ENCODE data around the gene MALAT1.
A peak's percentile ranks its signal among the peaks of the same experiment; 100 is the strongest.

The MALAT1 gene

DNA sequence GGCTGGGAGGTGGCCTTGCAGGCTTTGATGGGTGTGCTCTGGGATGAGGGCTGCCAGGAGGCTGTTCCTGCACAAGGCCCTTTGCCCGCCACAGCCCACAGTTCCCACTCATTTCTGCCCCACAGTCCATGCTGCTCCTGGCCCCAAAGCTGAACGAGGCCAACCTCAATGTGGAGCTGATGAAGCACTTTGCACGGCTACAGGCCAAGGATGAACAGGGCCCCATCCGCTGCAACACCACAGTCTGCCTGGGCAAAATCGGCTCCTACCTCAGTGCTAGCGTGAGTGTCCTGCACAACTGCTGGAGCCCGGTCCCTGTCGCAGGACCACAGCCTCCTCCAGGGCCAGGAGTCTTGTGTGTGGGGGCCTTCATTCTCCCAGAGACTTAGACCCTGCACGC lies 36.3 kb downstream of the MALAT1 start:
- peaks cover 3% of the 10 kb centered on the region for H3K4me1 ChIP-seq (ENCODE audit: control insufficient read depth, insufficient read depth, low read length)
- H3K4me3 ChIP-seq (ENCODE audit: low read length), result no peak overlapping the region
- H3K9ac ChIP-seq (ENCODE audit: low read length), result no peak overlapping the region
- no peaks in the 10 kb centered on the region for H3K27me3 ChIP-seq (ENCODE audit: control insufficient read depth, insufficient read depth, low read length)
- no peak overlapping the region for H3K27ac ChIP-seq (ENCODE audit: low read depth, low read length)
- H3K36me3 ChIP-seq (ENCODE audit: control insufficient read depth, insufficient read depth, low read length), result peaks cover 26% of the 10 kb centered on the region

DNA sequence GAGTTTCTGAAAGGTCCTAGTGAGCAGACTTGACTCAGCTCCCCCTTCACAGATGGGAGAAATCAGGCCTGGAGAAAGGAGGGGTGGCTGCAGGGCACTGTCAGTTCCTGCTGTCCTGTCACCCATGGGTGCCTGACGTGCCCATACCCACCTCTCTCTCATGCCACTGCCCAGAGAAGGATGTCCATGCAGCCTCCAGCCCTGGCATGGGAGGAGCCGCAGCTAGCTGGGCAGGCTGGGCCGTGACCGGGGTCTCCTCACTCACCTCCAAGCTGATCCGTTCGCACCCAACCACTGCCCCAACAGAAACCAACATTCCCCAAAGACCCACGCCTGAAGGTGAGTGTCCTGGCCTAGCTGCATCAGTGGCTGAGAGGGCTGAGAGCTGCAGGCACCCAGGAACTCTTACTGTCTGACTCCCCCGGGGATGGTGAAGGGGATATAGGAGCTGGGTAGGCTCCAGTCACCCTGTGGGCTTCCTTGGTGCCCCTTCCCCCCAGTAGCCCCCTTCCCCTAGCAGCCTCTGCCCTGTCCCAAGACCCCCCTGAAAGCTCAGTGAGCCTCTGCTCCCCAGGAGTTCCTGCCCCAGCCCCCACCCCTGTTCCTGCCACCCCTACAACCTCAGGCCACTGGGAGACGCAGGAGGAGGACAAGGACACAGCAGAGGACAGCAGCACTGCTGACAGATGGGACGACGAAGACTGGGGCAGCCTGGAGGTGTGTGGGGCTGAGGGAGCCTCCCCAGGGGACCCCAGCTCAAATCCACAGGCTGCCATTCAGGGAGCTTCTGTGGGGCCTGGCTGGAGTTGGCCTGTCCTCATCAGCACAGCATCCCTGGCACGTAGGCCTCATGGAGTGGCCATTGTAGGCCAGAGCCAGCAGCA lies 37.8 kb downstream of the MALAT1 start:
- Histone ChIP-seq H3K27me3 (ENCODE audit: control insufficient read depth, insufficient read depth, low read length) (no peaks in the 10 kb centered on the region), H3K9ac (ENCODE audit: low read length) (no peak overlapping the region), H3K4me3 (ENCODE audit: low read length) (no peak overlapping the region), H3K36me3 (ENCODE audit: control insufficient read depth, insufficient read depth, low read length) (peaks cover 17% of the 10 kb centered on the region), H3K4me1 (ENCODE audit: control insufficient read depth, insufficient read depth, low read length) (peaks cover 10% of the 10 kb centered on the region), H3K27ac (ENCODE audit: low read depth, low read length) (no peak overlapping the region)

DNA sequence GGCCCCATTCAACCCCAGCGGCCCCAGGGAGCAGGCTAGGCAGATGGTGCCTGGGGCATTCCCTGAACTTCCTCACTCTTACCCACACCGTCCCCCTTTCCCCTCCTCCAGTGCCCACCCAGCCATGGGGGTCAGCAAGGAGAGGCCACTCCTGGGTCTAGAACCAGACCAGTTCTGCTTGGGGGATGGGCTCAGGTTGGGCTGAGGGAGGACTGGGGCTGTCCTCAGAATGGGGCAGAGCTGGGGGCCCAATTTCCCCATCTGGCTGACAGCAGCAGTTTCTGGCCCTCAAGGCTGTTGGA lies 38.4 kb downstream of the MALAT1 start:
- no peak overlapping the region for H3K27ac ChIP-seq (ENCODE audit: low read depth, low read length)
- no peaks in the 10 kb centered on the region for H3K27me3 ChIP-seq (ENCODE audit: control insufficient read depth, insufficient read depth, low read length)
- H3K9ac ChIP-seq (ENCODE audit: low read length), result no peak overlapping the region
- no peak overlapping the region for H3K4me3 ChIP-seq (ENCODE audit: low read length)
- peaks cover 12% of the 10 kb centered on the region for H3K4me1 ChIP-seq (ENCODE audit: control insufficient read depth, insufficient read depth, low read length)
- peaks cover 17% of the 10 kb centered on the region for H3K36me3 ChIP-seq (ENCODE audit: control insufficient read depth, insufficient read depth, low read length)

DNA sequence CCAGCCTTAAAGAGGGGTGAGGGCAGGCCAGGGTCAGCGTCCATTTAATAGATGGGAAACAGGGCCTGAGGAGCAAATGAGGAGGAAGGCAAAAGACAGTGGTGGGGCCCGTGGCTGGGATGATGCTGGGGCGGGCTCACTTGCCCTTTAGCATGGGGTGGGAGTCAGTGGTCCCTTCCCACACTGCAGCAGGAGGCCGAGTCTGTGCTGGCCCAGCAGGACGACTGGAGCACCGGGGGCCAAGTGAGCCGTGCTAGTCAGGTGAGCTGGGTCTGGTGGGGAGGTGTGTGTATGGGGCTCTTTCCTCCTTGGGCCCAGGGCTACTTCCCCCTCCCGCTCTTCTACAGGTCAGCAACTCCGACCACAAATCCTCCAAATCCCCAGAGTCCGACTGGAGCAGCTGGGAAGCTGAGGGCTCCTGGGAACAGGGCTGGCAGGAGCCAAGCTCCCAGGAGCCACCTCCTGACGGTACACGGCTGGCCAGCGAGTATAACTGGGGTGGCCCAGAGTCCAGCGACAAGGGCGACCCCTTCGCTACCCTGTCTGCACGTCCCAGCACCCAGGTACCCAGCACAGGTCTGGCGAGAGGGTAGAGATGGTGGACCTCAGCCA lies 38.9 kb downstream of the MALAT1 start:
- Histone ChIP-seq H3K4me3 (ENCODE audit: low read length) (no peak overlapping the region), H3K36me3 (ENCODE audit: control insufficient read depth, insufficient read depth, low read length) (peaks cover 14% of the 10 kb centered on the region), H3K27me3 (ENCODE audit: control insufficient read depth, insufficient read depth, low read length) (no peaks in the 10 kb centered on the region), H3K27ac (ENCODE audit: low read depth, low read length) (no peak overlapping the region), H3K4me1 (ENCODE audit: control insufficient read depth, insufficient read depth, low read length) (peaks cover 12% of the 10 kb centered on the region), H3K9ac (ENCODE audit: low read length) (no peak overlapping the region)

DNA sequence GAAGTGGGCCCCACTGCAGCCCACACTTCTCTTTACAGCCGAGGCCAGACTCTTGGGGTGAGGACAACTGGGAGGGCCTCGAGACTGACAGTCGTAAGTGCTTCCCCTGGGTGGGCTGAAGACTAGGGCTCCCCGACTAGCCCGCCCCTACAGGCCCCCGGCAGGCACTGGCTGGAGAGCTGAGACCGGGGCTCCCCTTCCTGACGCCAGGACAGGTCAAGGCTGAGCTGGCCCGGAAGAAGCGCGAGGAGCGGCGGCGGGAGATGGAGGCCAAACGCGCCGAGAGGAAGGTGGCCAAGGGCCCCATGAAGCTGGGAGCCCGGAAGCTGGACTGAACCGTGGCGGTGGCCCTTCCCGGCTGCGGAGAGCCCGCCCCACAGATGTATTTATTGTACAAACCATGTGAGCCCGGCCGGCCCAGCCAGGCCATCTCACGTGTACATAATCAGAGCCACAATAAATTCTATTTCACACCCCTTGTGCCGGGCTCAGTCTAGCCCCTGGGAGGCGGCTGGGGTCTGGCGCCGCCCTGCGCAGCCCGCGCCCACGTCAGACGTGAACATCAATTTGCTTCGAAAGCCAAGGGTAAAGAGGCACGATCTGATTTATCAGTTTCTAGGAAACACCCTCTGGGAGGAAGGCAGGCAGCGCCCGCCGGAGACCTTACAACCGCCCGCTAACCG lies 39.5 kb downstream of the MALAT1 start:
- Histone ChIP-seq H3K27ac (ENCODE audit: low read depth, low read length) (no peak overlapping the region), H3K4me3 (ENCODE audit: low read length) (no peak overlapping the region), H3K4me1 (ENCODE audit: control insufficient read depth, insufficient read depth, low read length) (peaks cover 12% of the 10 kb centered on the region), H3K36me3 (ENCODE audit: control insufficient read depth, insufficient read depth, low read length) (peaks cover 11% of the 10 kb centered on the region), H3K27me3 (ENCODE audit: control insufficient read depth, insufficient read depth, low read length) (no peaks in the 10 kb centered on the region), H3K9ac (ENCODE audit: low read length) (no peak overlapping the region)

DNA sequence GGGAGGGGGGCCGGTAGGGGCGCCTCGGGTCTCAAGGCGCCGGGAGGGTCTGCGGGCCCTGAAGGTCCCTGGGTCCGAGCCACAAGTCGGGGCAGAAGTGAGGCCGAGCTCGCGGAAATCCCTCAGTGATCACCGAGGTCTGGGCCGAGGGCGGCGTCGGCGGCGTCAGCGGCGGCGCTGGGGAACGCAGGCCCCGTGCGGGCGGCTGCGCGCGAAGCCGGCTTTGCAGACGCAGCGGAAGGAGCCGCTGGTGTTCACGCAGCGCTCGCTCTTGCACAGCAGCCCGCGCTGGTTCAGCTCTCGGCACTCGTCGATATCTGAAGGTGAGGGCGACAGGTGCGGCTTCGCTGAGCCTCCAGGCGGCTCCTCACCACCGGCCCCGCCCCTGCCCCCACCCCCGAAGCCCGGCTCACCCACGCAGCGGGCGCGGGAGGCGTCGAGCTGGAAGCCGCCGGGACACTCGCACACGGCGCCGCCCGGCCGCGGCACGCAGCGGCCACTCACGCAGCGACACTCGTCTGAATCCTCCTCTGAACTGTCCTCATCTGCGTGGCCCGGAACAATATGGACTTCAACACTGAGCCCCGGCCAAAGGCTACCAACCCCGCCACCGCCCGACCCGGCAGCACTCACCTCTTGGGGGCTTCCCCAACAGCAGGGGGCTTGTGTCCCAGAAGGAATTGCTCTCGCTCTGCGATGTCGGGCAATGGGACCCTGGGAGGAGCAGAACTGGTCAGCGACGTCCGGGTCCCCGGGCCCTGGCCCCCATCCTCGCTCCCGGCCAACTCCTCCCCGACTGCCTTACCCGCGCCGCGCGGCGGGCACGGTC lies 40.3 kb downstream of the MALAT1 start:
- peak overlapping the region; percentile 95 for H3K4me3 ChIP-seq (ENCODE audit: low read length)
- peak overlapping the region; percentile 85 for H3K27ac ChIP-seq (ENCODE audit: low read depth, low read length)
- no peak overlapping the region for H3K9ac ChIP-seq (ENCODE audit: low read length)
- peaks cover 12% of the 10 kb centered on the region for H3K4me1 ChIP-seq (ENCODE audit: control insufficient read depth, insufficient read depth, low read length)
- H3K27me3 ChIP-seq (ENCODE audit: control insufficient read depth, insufficient read depth, low read length), result no peaks in the 10 kb centered on the region
- peaks cover 11% of the 10 kb centered on the region for H3K36me3 ChIP-seq (ENCODE audit: control insufficient read depth, insufficient read depth, low read length)

DNA sequence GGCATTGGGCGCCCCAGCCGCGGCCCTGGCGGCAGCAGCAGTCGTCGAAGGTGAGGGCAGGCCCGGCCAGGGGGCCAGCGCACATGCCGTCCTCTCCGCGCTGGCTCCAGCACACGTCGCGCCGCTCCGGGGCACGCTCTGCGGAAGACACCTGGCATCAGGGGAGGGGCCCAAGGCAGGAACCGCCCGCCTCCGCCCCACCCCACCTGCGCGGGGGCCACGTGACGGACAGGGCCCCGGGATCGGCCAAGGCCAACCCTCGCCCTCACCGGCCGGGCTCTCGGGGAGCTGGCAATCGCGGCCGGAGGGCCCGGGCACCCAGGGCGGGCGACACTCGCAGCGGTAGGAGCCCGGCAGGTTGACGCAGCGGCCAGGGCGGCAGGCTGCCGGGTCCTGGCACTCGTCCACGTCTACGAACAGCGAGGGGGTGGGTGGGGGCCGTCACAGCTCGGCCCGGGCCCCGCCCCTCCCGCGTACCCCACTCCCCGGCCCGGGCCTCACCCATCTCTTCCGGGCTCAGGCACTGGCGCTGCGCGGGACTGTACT lies 41.0 kb downstream of the MALAT1 start:
- Histone ChIP-seq H3K27ac (ENCODE audit: low read depth, low read length) (peak overlapping the region; percentile 85), H3K4me1 (ENCODE audit: control insufficient read depth, insufficient read depth, low read length) (peaks cover 12% of the 10 kb centered on the region), H3K4me3 (ENCODE audit: low read length) (peak overlapping the region; percentile 95), H3K9ac (ENCODE audit: low read length) (peak overlapping the region; percentile 82), H3K27me3 (ENCODE audit: control insufficient read depth, insufficient read depth, low read length) (no peaks in the 10 kb centered on the region), H3K36me3 (ENCODE audit: control insufficient read depth, insufficient read depth, low read length) (peaks cover 10% of the 10 kb centered on the region)

DNA sequence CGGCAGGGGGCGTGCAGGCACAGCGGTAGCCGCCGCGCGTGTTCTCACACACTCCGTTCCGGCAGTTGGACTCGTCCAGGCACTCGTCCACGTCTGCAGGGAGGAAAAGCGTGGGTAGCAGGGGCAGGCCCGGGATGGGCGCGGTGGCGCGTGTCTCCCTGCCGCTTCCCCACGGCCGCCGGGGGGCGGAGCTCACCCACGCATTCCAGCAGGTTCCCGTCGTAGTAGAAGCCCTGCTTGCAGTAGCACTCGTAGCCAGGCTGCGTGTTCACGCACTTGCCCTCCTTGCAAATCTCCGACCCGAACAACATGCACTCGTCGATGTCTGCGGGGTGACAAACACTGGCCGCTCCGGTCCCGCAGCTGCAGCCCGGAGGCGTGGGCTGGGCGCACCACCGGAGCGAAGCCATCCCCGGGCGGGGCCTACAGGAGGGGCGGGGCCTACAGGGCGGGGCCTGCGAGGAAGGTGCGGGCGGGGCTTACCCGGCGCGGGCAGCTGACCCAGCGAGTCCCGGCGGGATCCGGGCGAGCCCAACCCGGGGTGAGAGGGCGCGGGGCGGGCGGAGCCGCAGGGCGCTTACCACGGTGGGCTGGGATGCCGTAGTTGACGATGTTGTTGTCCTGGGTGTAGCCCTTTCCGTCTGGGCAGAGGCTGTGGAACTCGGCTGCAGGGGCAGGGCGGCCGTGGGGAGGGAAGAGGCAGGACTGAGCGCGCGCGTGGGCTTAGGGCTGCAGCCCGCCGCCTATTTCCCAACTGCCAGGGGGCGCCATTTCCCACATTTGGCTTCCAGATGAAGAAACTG lies 41.6 kb downstream of the MALAT1 start:
- peak overlapping the region; percentile 95 for H3K4me3 ChIP-seq (ENCODE audit: low read length)
- H3K27ac ChIP-seq (ENCODE audit: low read depth, low read length), result peak overlapping the region; percentile 85
- H3K36me3 ChIP-seq (ENCODE audit: control insufficient read depth, insufficient read depth, low read length), result peaks cover 8% of the 10 kb centered on the region
- no peaks in the 10 kb centered on the region for H3K27me3 ChIP-seq (ENCODE audit: control insufficient read depth, insufficient read depth, low read length)
- H3K4me1 ChIP-seq (ENCODE audit: control insufficient read depth, insufficient read depth, low read length), result peaks cover 12% of the 10 kb centered on the region
- H3K9ac ChIP-seq (ENCODE audit: low read length), result peak overlapping the region; percentile 90

DNA sequence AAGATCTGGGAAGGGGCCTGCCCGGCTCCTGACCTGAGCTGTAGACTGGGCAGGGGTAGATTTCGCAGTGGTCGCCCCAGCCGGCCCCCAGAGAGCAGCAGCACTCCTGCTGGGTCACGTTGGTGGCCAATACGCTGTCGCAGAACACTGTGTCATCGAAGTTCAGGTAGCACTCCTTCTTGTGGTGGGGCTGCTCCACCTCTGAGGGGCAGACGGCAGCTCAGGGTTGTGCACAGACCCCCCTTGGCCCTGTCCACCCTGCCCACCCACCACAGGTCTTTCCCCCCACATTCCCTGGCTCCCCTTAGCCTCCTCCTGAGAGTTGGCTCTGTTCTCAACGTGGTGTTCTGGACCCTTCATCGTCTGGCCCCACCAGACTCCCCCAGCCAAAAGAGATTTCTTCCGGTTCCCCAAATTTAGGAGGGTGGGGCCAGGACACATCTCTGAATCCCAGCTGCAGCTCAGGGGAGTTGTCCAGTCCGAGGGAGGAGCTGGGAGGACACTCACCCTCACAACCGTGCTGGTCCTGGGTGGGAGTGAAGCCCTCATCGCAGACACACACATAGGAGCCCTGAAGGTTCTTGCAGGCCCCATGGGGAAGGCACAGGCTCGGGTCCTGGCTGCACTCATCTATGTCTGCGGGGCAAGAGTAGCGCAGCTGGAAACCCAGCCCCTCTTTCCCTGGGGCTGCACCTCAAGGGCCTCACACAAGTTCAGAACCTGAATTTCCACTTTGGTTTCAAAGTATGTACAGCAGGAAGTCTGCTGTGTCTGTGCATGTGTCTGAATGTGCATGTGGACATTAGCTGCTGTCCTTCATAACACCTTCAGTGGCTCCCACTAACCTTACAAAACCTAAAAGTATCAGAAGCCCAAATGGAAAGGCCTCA lies 42.5 kb downstream of the MALAT1 start:
- peak overlapping the region; percentile 95 for H3K4me3 ChIP-seq (ENCODE audit: low read length)
- H3K27ac ChIP-seq (ENCODE audit: low read depth, low read length), result peak overlapping the region; percentile 85
- H3K4me1 ChIP-seq (ENCODE audit: control insufficient read depth, insufficient read depth, low read length), result peaks cover 12% of the 10 kb centered on the region
- H3K27me3 ChIP-seq (ENCODE audit: control insufficient read depth, insufficient read depth, low read length), result no peaks in the 10 kb centered on the region
- H3K9ac ChIP-seq (ENCODE audit: low read length), result peak overlapping the region; percentile 90
- peaks cover 7% of the 10 kb centered on the region for H3K36me3 ChIP-seq (ENCODE audit: control insufficient read depth, insufficient read depth, low read length)

DNA sequence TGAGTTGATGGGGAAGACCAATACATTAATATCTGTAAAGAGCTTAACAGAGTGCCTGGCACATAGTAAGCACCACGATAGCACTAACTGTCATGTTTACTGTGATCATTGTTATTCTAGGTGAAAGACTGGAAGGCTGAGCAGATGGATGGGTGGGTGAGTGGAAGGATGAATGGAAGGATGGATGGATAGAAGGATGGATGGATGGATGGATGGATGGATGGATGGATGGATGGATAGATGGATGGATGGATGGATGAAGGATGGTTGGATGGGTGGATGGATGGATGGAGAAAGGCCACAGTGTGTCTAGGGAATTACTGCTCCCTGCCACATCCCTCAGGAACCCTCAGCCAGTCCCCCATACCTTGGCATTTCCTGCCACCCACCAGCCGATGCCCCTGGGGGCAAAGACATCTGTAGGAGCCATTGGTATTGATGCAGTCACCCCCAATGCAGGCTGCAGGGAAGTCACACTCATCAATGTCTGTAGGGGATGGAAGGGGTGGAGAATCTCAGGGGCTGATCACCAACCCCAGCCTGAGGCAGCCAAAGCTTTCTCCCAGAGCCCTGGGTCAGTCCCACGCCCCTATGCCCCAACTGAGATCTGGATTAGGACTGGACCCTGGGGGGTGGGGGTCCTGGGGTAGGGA lies 44.0 kb downstream of the MALAT1 start:
- H3K9ac ChIP-seq (ENCODE audit: low read length), result no peak overlapping the region
- no peak overlapping the region for H3K27ac ChIP-seq (ENCODE audit: low read depth, low read length)
- H3K36me3 ChIP-seq (ENCODE audit: control insufficient read depth, insufficient read depth, low read length), result peaks cover 3% of the 10 kb centered on the region
- no peak overlapping the region for H3K4me3 ChIP-seq (ENCODE audit: low read length)
- H3K27me3 ChIP-seq (ENCODE audit: control insufficient read depth, insufficient read depth, low read length), result no peaks in the 10 kb centered on the region
- peaks cover 12% of the 10 kb centered on the region for H3K4me1 ChIP-seq (ENCODE audit: control insufficient read depth, insufficient read depth, low read length)

Data from rectal smooth muscle tissue (tissue), 1 donor.